ENCODE measurements around the gene CR1. TPM values are rescaled to one million over a fixed set of nuclear protein-coding genes. Genes with fewer than 3 reads are reported as not detected.
"Not testable (repeated sequence)": the region's sequence is repeated elsewhere in the genome, so short reads cannot be mapped to it uniquely, and the experiment has no call there.

CR1 gene
- total and polyA plus RNA-seq, 9 of the 15 experiments (the other 6 are each of a cell fraction or from before 2014, with no cell fraction given), result 0.07 to 0.47 (median 0.18) TPM

DNA sequence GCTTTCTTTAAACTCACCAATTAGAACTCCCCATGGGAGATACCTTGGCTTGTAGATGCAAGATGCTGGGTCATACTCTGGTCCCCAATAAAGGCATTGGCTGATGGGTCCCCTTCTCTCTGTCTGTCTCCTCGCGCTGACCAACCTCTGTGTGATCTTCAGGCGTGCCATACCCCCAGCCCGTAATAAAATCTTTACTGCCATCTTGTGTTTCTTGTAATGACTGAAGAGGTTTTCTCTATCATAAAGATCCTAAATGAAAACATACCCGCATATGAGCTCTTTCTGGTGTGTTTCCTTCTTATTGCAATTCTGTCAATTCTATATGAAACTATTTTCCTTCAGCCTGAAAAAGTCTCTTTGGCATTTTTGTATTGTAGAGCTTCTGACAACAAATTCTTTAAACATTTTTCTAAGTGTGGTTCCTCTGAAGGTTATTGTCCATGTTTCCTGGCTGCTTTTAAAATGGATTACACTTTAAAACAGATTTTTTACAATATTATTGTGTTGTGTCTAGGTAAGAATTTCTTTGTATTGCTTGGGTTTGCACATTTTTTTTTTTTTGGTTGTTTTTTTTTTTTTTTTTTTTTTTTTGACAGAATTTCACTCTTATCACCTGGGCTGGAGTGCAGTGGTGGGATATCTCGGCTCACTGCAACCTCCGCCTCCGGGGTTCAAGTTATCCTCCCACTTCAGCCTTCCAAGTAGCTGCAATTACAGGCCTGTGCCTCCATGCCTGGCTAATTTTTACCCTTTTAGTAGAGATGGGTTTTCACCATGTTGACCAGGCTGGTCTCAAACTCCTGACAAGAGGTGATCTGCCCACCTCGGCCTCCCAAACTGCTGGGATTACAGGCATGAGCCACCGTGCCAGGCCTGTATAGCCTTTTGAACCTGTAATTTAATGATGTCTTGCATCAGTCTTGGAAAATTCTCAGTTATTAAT, 24.7 kb downstream of the CR1 start (continued):
- peak in 1 of 2 experiments; percentile 73; a peak in 2 of 4 replicates for TF ChIP-seq RCOR1 (IDR thresholded peaks at IDR 0.05; ENCODE audit: borderline replicate concordance in 1 of 2, low read depth in 2 of 2, low read length in 2 of 2)
- TF ChIP-seq MTF1 (CRISPR knock-in tag; IDR thresholded peaks at IDR 0.05; ENCODE audit: borderline replicate concordance), result peak; percentile 41; the same call in 1 of the 2 replicates
- TF ChIP-seq EHMT2 (IDR thresholded peaks at IDR 0.05), result 0 out of 2 replicates have a peak, but pooled peaks have one; percentile 50
- TF ChIP-seq SMARCE1 (IDR thresholded peaks at IDR 0.05), result peak; percentile 32; the same call in 1 of the 2 replicates
- TF ChIP-seq, protein P1, sequence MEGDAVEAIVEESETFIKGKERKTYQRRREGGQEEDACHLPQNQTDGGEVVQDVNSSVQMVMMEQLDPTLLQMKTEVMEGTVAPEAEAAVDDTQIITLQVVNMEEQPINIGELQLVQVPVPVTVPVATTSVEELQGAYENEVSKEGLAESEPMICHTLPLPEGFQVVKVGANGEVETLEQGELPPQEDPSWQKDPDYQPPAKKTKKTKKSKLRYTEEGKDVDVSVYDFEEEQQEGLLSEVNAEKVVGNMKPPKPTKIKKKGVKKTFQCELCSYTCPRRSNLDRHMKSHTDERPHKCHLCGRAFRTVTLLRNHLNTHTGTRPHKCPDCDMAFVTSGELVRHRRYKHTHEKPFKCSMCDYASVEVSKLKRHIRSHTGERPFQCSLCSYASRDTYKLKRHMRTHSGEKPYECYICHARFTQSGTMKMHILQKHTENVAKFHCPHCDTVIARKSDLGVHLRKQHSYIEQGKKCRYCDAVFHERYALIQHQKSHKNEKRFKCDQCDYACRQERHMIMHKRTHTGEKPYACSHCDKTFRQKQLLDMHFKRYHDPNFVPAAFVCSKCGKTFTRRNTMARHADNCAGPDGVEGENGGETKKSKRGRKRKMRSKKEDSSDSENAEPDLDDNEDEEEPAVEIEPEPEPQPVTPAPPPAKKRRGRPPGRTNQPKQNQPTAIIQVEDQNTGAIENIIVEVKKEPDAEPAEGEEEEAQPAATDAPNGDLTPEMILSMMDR (IDR thresholded peaks at IDR 0.05 in 2 of 3, conservative IDR thresholded peaks at IDR 0.05 in 1 of 3; ENCODE audit: insufficient read depth in 2 of 3, low read depth in 1 of 3, low read length in 3 of 3), result peak in 2 of 3 experiments; percentile 6 to 35; a peak in 3 of 6 replicates
- peak; percentile 36; the same call in 1 of the 2 replicates for TF ChIP-seq NR2C1 (IDR thresholded peaks at IDR 0.05)
- peak; percentile 36; the same call in 1 of the 2 replicates for TF ChIP-seq NR2C1 (tag; IDR thresholded peaks at IDR 0.05)
- TF ChIP-seq DPF2 (IDR thresholded peaks at IDR 0.05), result peak; percentile 77
- TF ChIP-seq MYBL2 (IDR thresholded peaks at IDR 0.05; ENCODE audit: low read depth), result not testable (repeated sequence)
- TF ChIP-seq MYBL2 (CRISPR knock-in tag; IDR thresholded peaks at IDR 0.05; ENCODE audit: borderline replicate concordance), result 0 out of 2 replicates have a peak, but pooled peaks have one; percentile 69
- TF ChIP-seq ZNF644 (tag; IDR thresholded peaks at IDR 0.05; ENCODE audit: low read depth), result peak; percentile 51
- TF ChIP-seq PYGO2 (tag; IDR thresholded peaks at IDR 0.05), result 0 out of 2 replicates have a peak, but pooled peaks have one; percentile 39
- TF ChIP-seq KDM1A (IDR thresholded peaks at IDR 0.05), result peak in 1 of 2 experiments; percentile 26; a peak in 1 of 4 replicates
- TF ChIP-seq, protein P2, sequence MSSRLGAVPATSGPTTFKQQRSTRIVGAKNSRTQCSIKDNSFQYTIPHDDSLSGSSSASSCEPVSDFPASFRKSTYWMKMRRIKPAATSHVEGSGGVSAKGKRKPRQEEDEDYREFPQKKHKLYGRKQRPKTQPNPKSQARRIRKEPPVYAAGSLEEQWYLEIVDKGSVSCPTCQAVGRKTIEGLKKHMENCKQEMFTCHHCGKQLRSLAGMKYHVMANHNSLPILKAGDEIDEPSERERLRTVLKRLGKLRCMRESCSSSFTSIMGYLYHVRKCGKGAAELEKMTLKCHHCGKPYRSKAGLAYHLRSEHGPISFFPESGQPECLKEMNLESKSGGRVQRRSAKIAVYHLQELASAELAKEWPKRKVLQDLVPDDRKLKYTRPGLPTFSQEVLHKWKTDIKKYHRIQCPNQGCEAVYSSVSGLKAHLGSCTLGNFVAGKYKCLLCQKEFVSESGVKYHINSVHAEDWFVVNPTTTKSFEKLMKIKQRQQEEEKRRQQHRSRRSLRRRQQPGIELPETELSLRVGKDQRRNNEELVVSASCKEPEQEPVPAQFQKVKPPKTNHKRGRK (tag; IDR thresholded peaks at IDR 0.05), result peak; percentile 54; the same call in 1 of the 2 replicates
- TF ChIP-seq NCOA6 (IDR thresholded peaks at IDR 0.05), result 0 out of 2 replicates have a peak, but pooled peaks have one; percentile 21
- peak; percentile 66 for TF ChIP-seq CBFA2T2 (conservative IDR thresholded peaks at IDR 0.05)
- 0 out of 2 replicates have a peak, but pooled peaks have one; percentile 31 for TF ChIP-seq RFX7 (CRISPR knock-in tag; IDR thresholded peaks at IDR 0.05)
- TF ChIP-seq ZNF384 (IDR thresholded peaks at IDR 0.05; ENCODE audit: low read depth, low read length), result peak; percentile 90
- peak; percentile 43; the same call in 1 of the 2 replicates for TF ChIP-seq CC2D1A (IDR thresholded peaks at IDR 0.05)
- peak; percentile 82; the same call in 1 of the 2 replicates for TF ChIP-seq EP300 (IDR thresholded peaks at IDR 0.05; ENCODE audit: low read length)
- TF ChIP-seq, protein P3, sequence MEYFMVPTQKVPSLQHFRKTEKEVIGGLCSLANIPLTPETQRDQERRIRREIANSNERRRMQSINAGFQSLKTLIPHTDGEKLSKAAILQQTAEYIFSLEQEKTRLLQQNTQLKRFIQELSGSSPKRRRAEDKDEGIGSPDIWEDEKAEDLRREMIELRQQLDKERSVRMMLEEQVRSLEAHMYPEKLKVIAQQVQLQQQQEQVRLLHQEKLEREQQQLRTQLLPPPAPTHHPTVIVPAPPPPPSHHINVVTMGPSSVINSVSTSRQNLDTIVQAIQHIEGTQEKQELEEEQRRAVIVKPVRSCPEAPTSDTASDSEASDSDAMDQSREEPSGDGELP (CRISPR knock-in tag; IDR thresholded peaks at IDR 0.05; ENCODE audit: borderline replicate concordance), result peak; percentile 5; the same call in 1 of the 2 replicates
- TF ChIP-seq CREM (IDR thresholded peaks at IDR 0.05; ENCODE audit: low read depth), result peak; percentile 41; the same call in 1 of the 2 replicates
- peak; percentile 22; the same call in 1 of the 2 replicates for TF ChIP-seq SMARCC2 (IDR thresholded peaks at IDR 0.05; ENCODE audit: low read depth)
- peak; percentile 12; the same call in 1 of the 2 replicates for TF ChIP-seq EP400 (IDR thresholded peaks at IDR 0.05)
- peak; percentile 92 for TF ChIP-seq DMBX1 (CRISPR knock-in tag; IDR thresholded peaks at IDR 0.05; ENCODE audit: borderline replicate concordance)
